IMR-90 (cell line): ENCODE data around the gene OPCML. TPM values are rescaled to one million over a fixed set of nuclear protein-coding genes. Genes with fewer than 3 reads are reported as not detected.

Experiments used
- ATAC-seq: fragments of 200-7000 bp; cut with Tn5 transposase; 2 replicates; pipeline ENCODE4 v1.9.1; 2020; ENCODE audit warnings: low read depth, mild to moderate bottlenecking, moderate library complexity
- BruUV-seq: library from RNA; stranded (reverse); fragments of 400-500 nt; replicated peaks from 2 replicates; lab custom pipeline; 2021; lab: Mats Ljungman, UMichigan
- CTCF ChIA-PET: fragments of 300-600 bp; formaldehyde crosslinking; extraction: SDS; loops from one replicate; lab custom pipeline; 2021; ENCODE audit warnings: antibody characterized with exemption; lab: Yijun Ruan, JAX
- POLR2A ChIA-PET: fragments of 300-600 bp; sonication (Branson Sonifier 250); formaldehyde crosslinking; loops from one replicate; lab custom pipeline; 2022; ENCODE audit warnings: antibody characterized with exemption; ENCODE audit not compliant: unreplicated experiment; lab: Charles Lee
- DNase-seq: peaks from one replicate; pipeline ENCODE4 v3.0.0; 2013
- H2AFZ ChIP-seq: replicated peaks from 2 replicates; pipeline ENCODE3; 2013; ENCODE audit warnings: low read length, mild to moderate bottlenecking; ENCODE audit not compliant: poor library complexity
- H2AK5ac ChIP-seq: 2 replicates; pipeline ENCODE4 v1.6.1; 2013; ENCODE audit warnings: low read depth, low read length, inconsistent platforms
- H2AK9ac ChIP-seq: replicated peaks from 2 replicates; pipeline ENCODE3; 2013; ENCODE audit warnings: mild to moderate bottlenecking, low read depth, low read length, moderate library complexity; ENCODE audit not compliant: poor library complexity
- H2BK120ac ChIP-seq: 2 replicates; pipeline ENCODE4 v1.6.1; 2013; ENCODE audit warnings: low read depth, low read length, inconsistent platforms
- H2BK15ac ChIP-seq: 3 replicates; pipeline ENCODE4 v1.6.1; 2013; ENCODE audit warnings: low read depth, low read length, inconsistent platforms
- H2BK20ac ChIP-seq: 2 replicates; pipeline ENCODE4 v1.6.1; 2013; ENCODE audit warnings: low read depth, mild to moderate bottlenecking, inconsistent platforms, low read length, moderate library complexity
- H2BK5ac ChIP-seq: 2 replicates; pipeline ENCODE4 v1.6.1; 2013; ENCODE audit warnings: mild to moderate bottlenecking, low read depth, low read length, inconsistent platforms; ENCODE audit not compliant: poor library complexity, severe bottlenecking
- H3K14ac ChIP-seq: replicated peaks from 2 replicates; pipeline ENCODE4 v1.6.1; 2013; ENCODE audit warnings: low read depth, low read length, inconsistent platforms
- H3K18ac ChIP-seq: 2 replicates; pipeline ENCODE4 v1.6.1; 2013; ENCODE audit warnings: low read depth, low read length, control low read depth
- H3K23ac ChIP-seq: 2 replicates; pipeline ENCODE4 v1.6.1; 2013; ENCODE audit warnings: low read depth, low read length, inconsistent platforms
- H3K27ac ChIP-seq: 2 replicates; pipeline ENCODE4 v1.5.1; 2013; ENCODE audit warnings: mild to moderate bottlenecking, control low read depth, low read length; ENCODE audit not compliant: insufficient read depth
- H3K27me3 ChIP-seq: 2 replicates; pipeline ENCODE4 v1.6.1; 2013; ENCODE audit warnings: low read length; ENCODE audit not compliant: control insufficient read depth, insufficient read depth
- H3K36me3 ChIP-seq: 2 replicates; pipeline ENCODE4 v1.6.1; 2013; ENCODE audit warnings: low read length, mixed read lengths; ENCODE audit not compliant: control insufficient read depth, insufficient read depth
- H3K4ac ChIP-seq: 2 replicates; pipeline ENCODE4 v1.6.1; 2013; ENCODE audit warnings: low read depth, low read length, inconsistent platforms
- H3K4me1 ChIP-seq: 2 replicates; pipeline ENCODE4 v1.6.1; 2013; ENCODE audit warnings: low read length, mixed read lengths; ENCODE audit not compliant: control insufficient read depth, insufficient read depth
- H3K4me2 ChIP-seq: 2 replicates; pipeline ENCODE4 v1.6.1; 2013; ENCODE audit warnings: low read depth, mild to moderate bottlenecking, control low read depth, low read length, moderate library complexity
- H3K4me3 ChIP-seq: 2 replicates; pipeline ENCODE4 v1.5.1; 2013; ENCODE audit warnings: low read depth, mild to moderate bottlenecking, control low read depth, low read length, moderate library complexity; ENCODE audit not compliant: insufficient read depth
- H3K56ac ChIP-seq: 2 replicates; pipeline ENCODE4 v1.6.1; 2013; ENCODE audit warnings: low read length, inconsistent platforms; ENCODE audit not compliant: insufficient read depth; ENCODE audit errors: extremely low read depth
- H3K79me1 ChIP-seq, 2 experiments: 2 replicates each; pipeline ENCODE4 v1.6.1; 2013; ENCODE audit warnings: low read length in 2 of 2, inconsistent platforms in 1 of 2, low read depth in 1 of 2
- H3K9ac ChIP-seq: 2 replicates; pipeline ENCODE4 v1.6.1; 2013; ENCODE audit warnings: low read depth, low read length, control low read depth
- H3K9me1 ChIP-seq: 2 replicates; pipeline ENCODE4 v1.6.1; 2013; ENCODE audit warnings: low read length, inconsistent platforms; ENCODE audit not compliant: insufficient read depth
- H3K9me3 ChIP-seq: 2 replicates; pipeline ENCODE4 v1.6.1; 2013; ENCODE audit warnings: low read length; ENCODE audit not compliant: control insufficient read depth, insufficient read depth
- H4K20me1 ChIP-seq: 2 replicates; pipeline ENCODE4 v1.6.1; 2013; ENCODE audit warnings: low read length, inconsistent platforms; ENCODE audit not compliant: insufficient read depth
- H4K5ac ChIP-seq: 2 replicates; pipeline ENCODE4 v1.6.1; 2013; ENCODE audit warnings: mild to moderate bottlenecking, low read depth, low read length, control low read depth
- H4K8ac ChIP-seq, 2 experiments: 2 replicates each; pipeline ENCODE4 v1.6.1; 2013; ENCODE audit warnings: low read depth in 2 of 2, low read length in 2 of 2, control low read depth in 1 of 2, inconsistent platforms in 1 of 2
- H4K91ac ChIP-seq: 2 replicates; pipeline ENCODE4 v1.6.1; 2013; ENCODE audit warnings: low read depth, low read length, inconsistent platforms; ENCODE audit not compliant: insufficient read depth
- BHLHE40 ChIP-seq: fragments of 150-350 bp; IDR thresholded peaks from 2 replicates; pipeline ENCODE4 v1.6.1; 2016; ENCODE audit warnings: mild to moderate bottlenecking, low read depth, low read length
- CHD1 ChIP-seq: IDR thresholded peaks from 2 replicates; pipeline ENCODE4 v1.6.1; 2012; ENCODE audit warnings: low read depth, low read length, improper control_type of control experiment
- CTCF ChIP-seq: conservative IDR thresholded peaks from 2 replicates; pipeline ENCODE4 v1.5.1; 2012; ENCODE audit warnings: mild to moderate bottlenecking, low read depth, low read length, improper control_type of control experiment
- ELK1 ChIP-seq: fragments of 150-350 bp; IDR thresholded peaks from 2 replicates; pipeline ENCODE4 v1.6.1; 2016; ENCODE audit warnings: low read depth, mild to moderate bottlenecking, low read length, moderate library complexity, borderline replicate concordance
- FOS ChIP-seq: fragments of 150-350 bp; IDR thresholded peaks from 2 replicates; pipeline ENCODE4 v1.6.1; 2016; ENCODE audit warnings: low read depth, low read length
- MAFK ChIP-seq: IDR thresholded peaks from 2 replicates; pipeline ENCODE4 v1.6.1; 2012; ENCODE audit warnings: low read depth, low read length, improper control_type of control experiment
- MXI1 ChIP-seq: IDR thresholded peaks from 2 replicates; pipeline ENCODE4 v1.6.1; 2012; ENCODE audit warnings: low read depth, mild to moderate bottlenecking, low read length, moderate library complexity, borderline replicate concordance
- NFE2L2 ChIP-seq: fragments of 150-350 bp; IDR thresholded peaks from 2 replicates; pipeline ENCODE4 v1.6.1; 2016; ENCODE audit warnings: low read depth, mild to moderate bottlenecking, low read length
- POLR2A ChIP-seq: IDR thresholded peaks from 2 replicates; pipeline ENCODE4 v1.6.1; 2012; ENCODE audit warnings: mild to moderate bottlenecking, low read depth, low read length
- RCOR1 ChIP-seq: IDR thresholded peaks from 2 replicates; pipeline ENCODE4 v1.6.1; 2012; ENCODE audit warnings: mild to moderate bottlenecking, low read length, improper control_type of control experiment; ENCODE audit not compliant: insufficient replicate concordance
- SMC3 ChIP-seq: fragments of 150-350 bp; IDR thresholded peaks from 2 replicates; pipeline ENCODE4 v1.6.1; 2016; ENCODE audit warnings: low read depth, mild to moderate bottlenecking, antibody characterized with exemption, low read length, moderate library complexity
- WGBS, 2 experiments: methylation state at CpG; one replicate each; pipeline versions ENCODE4 v1.1.5 to v1.1.7; 2013; ENCODE audit warnings: missing lambda C conversion rate in 2 of 2; ENCODE audit not compliant: insufficient read length in 1 of 2; ENCODE audit errors: extremely low coverage in 2 of 2; 5-methylcytosine and 5-hydroxymethylcytosine counted together
- dilution Hi-C: fragments of 300-500 bp; cut with HindIII; formaldehyde crosslinking; loops from one replicate; pipeline ENCODE4 v1.14.3; 2018; ENCODE audit warnings: low sequenced_read_pairs; ENCODE audit not compliant: unreplicated experiment
- in situ Hi-C: fragments of 300-500 bp; cut with MboI; formaldehyde crosslinking; loops from 3 replicates; pipeline ENCODE4 v1.14.3; 2019; ENCODE audit warnings: low sequenced_read_pairs, inconsistent platforms, mixed read lengths
- intact Hi-C: fragments of 100-400 bp; cut with micrococcal nuclease; formaldehyde crosslinking; loops from 2 replicates; pipeline ENCODE4 v1.10.0; 2022
- polyA plus RNA-seq, 3 experiments: library from polyadenylated mRNA; depleted of rRNA; stranded (reverse); fragments of >200 nt; gene quantifications; 2 replicates each; pipeline ENCODE4 v1.2.3, GENCODE V29; 2012; ENCODE audit warnings: low replicate concordance in 1 of 3
- total RNA-seq: library from RNA; depleted of rRNA; stranded (reverse); fragments of >200 nt; gene quantifications from 2 replicates; pipeline ENCODE4 v1.2.3, GENCODE V29; 2012

Gene OPCML
- total and polyA plus RNA-seq, 2 of the 4 experiments (the other 2 are of a cell fraction), result under 0.01 to 2.6 TPM

DNA sequence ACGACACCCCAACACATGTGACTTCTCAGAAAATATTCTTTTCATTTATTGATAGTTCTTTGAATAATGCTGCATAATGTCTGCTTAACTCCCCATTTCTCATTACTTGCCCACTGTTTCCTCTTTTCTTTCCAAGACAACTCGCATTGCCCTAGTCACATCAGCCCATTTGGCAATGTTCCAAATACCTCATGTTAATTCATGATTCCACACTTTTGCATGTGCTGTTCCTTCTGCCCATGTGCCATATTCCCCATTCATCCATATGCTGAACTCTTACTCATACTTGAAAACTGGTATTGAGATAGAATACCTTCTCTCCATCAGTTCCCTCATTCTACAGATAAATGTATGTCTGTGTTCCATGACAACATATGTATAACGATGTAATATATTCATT is 993.7 kb downstream of the OPCML start:
- no peak overlapping the region for H4K8ac ChIP-seq
- no peaks in the 10 kb centered on the region for H4K20me1 ChIP-seq
- H2AK9ac ChIP-seq, result no peak overlapping the region
- H2BK20ac ChIP-seq, result no peak overlapping the region
- POLR2A ChIA-PET, result no interaction called here
- TF ChIP-seq POLR2A, result no peak
- TF ChIP-seq SMC3, result no peak
- no peak for TF ChIP-seq NFE2L2
- no peak for TF ChIP-seq CHD1
- no peak for TF ChIP-seq MAFK
- no peak for TF ChIP-seq ELK1
- no peak for TF ChIP-seq RCOR1
- no peak for TF ChIP-seq BHLHE40
- no peak for TF ChIP-seq FOS
- TF ChIP-seq CTCF, result no peak
- no peak for TF ChIP-seq MXI1
- no peak overlapping the region for H2AK5ac ChIP-seq
- no peak overlapping the region for H2BK5ac ChIP-seq
- DNase-seq (no peak), ATAC-seq (no peak)
- no peak overlapping the region for H4K5ac ChIP-seq
- H3K36me3 ChIP-seq, result no peaks in the 10 kb centered on the region
- BruUV-seq, result no TSS peak
- no peaks in the 10 kb centered on the region for H3K79me1 ChIP-seq
- no peak overlapping the region for H2BK120ac ChIP-seq
- H3K9ac ChIP-seq, result no peak overlapping the region
- CTCF ChIA-PET, result no interaction called here
- H3K56ac ChIP-seq, result no peak overlapping the region
- H2AFZ ChIP-seq, result no peak overlapping the region
- H3K27ac ChIP-seq, result no peak overlapping the region
- H3K4me3 ChIP-seq, result no peak overlapping the region
- no peaks in the 10 kb centered on the region; the same call in 1 of the 2 replicates for H3K9me3 ChIP-seq
- 50% methylated on average over 1 of the region's 3 CpGs; no CpG with 5 or more reads in 1 of the 2 experiments for WGBS, 2 experiments
- H3K27me3 ChIP-seq, result no peaks in the 10 kb centered on the region
- dilution Hi-C loops (no loop called here), intact Hi-C loops (no loop called here), in situ Hi-C loops (no loop called here)
- H3K14ac ChIP-seq, result no peak overlapping the region
- H3K4ac ChIP-seq, result no peak overlapping the region
- no peak overlapping the region for H3K18ac ChIP-seq
- no peak overlapping the region for H3K4me2 ChIP-seq
- H3K9me1 ChIP-seq, result no peaks in the 10 kb centered on the region
- no peak overlapping the region for H4K91ac ChIP-seq
- no peak overlapping the region for H3K23ac ChIP-seq
- no peaks in the 10 kb centered on the region for H3K4me1 ChIP-seq
- H2BK15ac ChIP-seq, result no peak overlapping the region
